ENCODE data around the gene CLEC16A. TPM values are rescaled to one million over a fixed set of nuclear protein-coding genes. Genes with fewer than 3 reads are reported as not detected.

Gene CLEC16A
- total RNA-seq, 1 donor from 2014 or later: 19.8 TPM

- Histone ChIP-seq H3K4me3 (ENCODE audit: low read depth, low read length) (no peak overlapping the region), H3K36me3 (ENCODE audit: control insufficient read depth, insufficient read depth, low read length) (no peaks in the 10 kb centered on the region), H3K27me3 (ENCODE audit: control insufficient read depth, insufficient read depth, low read length) (no peaks in the 10 kb centered on the region)
- TF ChIP-seq CTCF (IDR thresholded peaks at IDR 0.05; ENCODE audit: insufficient read depth, low read length, poor library complexity, severe bottlenecking): no peak
- DNase-seq (ENCODE audit: low read depth): no peak
Measured at GRCh38 chr16:11075163-11075562, 130.8 kb downstream of the CLEC16A start.

GRCh38 chr16:11076259-11077018 is 132.1 kb downstream of the CLEC16A start:
- H3K4me3 ChIP-seq (ENCODE audit: low read depth, low read length): no peak overlapping the region
- TF ChIP-seq CTCF (IDR thresholded peaks at IDR 0.05; ENCODE audit: insufficient read depth, low read length, poor library complexity, severe bottlenecking): no peak
- DNase-seq (ENCODE audit: low read depth): no peak
- no peaks in the 10 kb centered on the region for H3K36me3 ChIP-seq (ENCODE audit: control insufficient read depth, insufficient read depth, low read length)
- no peaks in the 10 kb centered on the region for H3K27me3 ChIP-seq (ENCODE audit: control insufficient read depth, insufficient read depth, low read length)

GRCh38 chr16:11078812-11079459 is 134.6 kb downstream of the CLEC16A start:
- H3K36me3 ChIP-seq (ENCODE audit: control insufficient read depth, insufficient read depth, low read length): no peaks in the 10 kb centered on the region
- DNase-seq (ENCODE audit: low read depth): peak; percentile 56
- no peaks in the 10 kb centered on the region for H3K27me3 ChIP-seq (ENCODE audit: control insufficient read depth, insufficient read depth, low read length)
- TF ChIP-seq CTCF (IDR thresholded peaks at IDR 0.05; ENCODE audit: insufficient read depth, low read length, poor library complexity, severe bottlenecking): no peak
- no peak overlapping the region for H3K4me3 ChIP-seq (ENCODE audit: low read depth, low read length)

- TF ChIP-seq CTCF (IDR thresholded peaks at IDR 0.05; ENCODE audit: insufficient read depth, low read length, poor library complexity, severe bottlenecking): no peak
- no peak for DNase-seq (ENCODE audit: low read depth)
- H3K27me3 ChIP-seq (ENCODE audit: control insufficient read depth, insufficient read depth, low read length): no peaks in the 10 kb centered on the region
- H3K36me3 ChIP-seq (ENCODE audit: control insufficient read depth, insufficient read depth, low read length): no peaks in the 10 kb centered on the region
- no peak overlapping the region for H3K4me3 ChIP-seq (ENCODE audit: low read depth, low read length)
Measured at GRCh38 chr16:11079652-11080187, 135.4 kb downstream of the CLEC16A start.

- no peak for DNase-seq (ENCODE audit: low read depth)
- no peak for TF ChIP-seq CTCF (IDR thresholded peaks at IDR 0.05; ENCODE audit: insufficient read depth, low read length, poor library complexity, severe bottlenecking)
- Histone ChIP-seq H3K36me3 (ENCODE audit: control insufficient read depth, insufficient read depth, low read length) (no peaks in the 10 kb centered on the region), H3K4me3 (ENCODE audit: low read depth, low read length) (no peak overlapping the region), H3K27me3 (ENCODE audit: control insufficient read depth, insufficient read depth, low read length) (no peaks in the 10 kb centered on the region)
Measured at GRCh38 chr16:11080327-11080967, 136.1 kb downstream of the CLEC16A start.
